ENCODE measurements around the gene MAZ.
A peak's percentile ranks its signal among the peaks of the same experiment; 100 is the strongest.
"Not testable (repeated sequence)": the region's sequence is repeated elsewhere in the genome, so short reads cannot be mapped to it uniquely, and the experiment has no call there.

Gene MAZ

GRCh38 chr16:29765167-29766032 is 40.9 kb upstream of the MAZ start:
- DNase-seq (ENCODE audit: low read depth) = peak; percentile 98
- H3K4me3 ChIP-seq (ENCODE audit: low read depth, low read length) = no peak overlapping the region
- TF ChIP-seq, protein P1, sequence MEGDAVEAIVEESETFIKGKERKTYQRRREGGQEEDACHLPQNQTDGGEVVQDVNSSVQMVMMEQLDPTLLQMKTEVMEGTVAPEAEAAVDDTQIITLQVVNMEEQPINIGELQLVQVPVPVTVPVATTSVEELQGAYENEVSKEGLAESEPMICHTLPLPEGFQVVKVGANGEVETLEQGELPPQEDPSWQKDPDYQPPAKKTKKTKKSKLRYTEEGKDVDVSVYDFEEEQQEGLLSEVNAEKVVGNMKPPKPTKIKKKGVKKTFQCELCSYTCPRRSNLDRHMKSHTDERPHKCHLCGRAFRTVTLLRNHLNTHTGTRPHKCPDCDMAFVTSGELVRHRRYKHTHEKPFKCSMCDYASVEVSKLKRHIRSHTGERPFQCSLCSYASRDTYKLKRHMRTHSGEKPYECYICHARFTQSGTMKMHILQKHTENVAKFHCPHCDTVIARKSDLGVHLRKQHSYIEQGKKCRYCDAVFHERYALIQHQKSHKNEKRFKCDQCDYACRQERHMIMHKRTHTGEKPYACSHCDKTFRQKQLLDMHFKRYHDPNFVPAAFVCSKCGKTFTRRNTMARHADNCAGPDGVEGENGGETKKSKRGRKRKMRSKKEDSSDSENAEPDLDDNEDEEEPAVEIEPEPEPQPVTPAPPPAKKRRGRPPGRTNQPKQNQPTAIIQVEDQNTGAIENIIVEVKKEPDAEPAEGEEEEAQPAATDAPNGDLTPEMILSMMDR (IDR thresholded peaks at IDR 0.05; ENCODE audit: control insufficient read depth, extremely low read depth, insufficient read depth) = no peak

DNA sequence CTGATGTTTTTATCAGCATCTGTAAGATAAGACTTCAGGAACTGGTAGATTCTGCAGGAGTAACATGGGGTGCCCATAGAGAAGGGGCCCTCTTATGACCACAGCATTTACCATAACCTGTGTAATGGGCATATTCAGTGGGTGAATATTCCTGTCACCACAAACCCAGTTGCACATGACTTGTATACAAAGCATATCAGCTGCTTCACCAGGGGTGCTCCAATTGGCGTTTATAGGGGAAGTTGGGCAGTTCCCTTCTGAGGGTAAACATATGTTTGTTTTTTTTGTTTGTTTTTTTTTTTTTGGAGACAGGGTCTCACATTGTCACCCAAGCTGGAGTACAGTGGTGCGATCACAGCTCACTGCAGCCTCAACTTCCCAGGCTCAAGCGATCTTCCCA is 39.8 kb upstream of the MAZ start:
- no peak overlapping the region for H3K4me3 ChIP-seq (ENCODE audit: low read depth, low read length)
- TF ChIP-seq, protein P1 (IDR thresholded peaks at IDR 0.05; ENCODE audit: control insufficient read depth, extremely low read depth, insufficient read depth) = no peak
- no peak for DNase-seq (ENCODE audit: low read depth)

DNA sequence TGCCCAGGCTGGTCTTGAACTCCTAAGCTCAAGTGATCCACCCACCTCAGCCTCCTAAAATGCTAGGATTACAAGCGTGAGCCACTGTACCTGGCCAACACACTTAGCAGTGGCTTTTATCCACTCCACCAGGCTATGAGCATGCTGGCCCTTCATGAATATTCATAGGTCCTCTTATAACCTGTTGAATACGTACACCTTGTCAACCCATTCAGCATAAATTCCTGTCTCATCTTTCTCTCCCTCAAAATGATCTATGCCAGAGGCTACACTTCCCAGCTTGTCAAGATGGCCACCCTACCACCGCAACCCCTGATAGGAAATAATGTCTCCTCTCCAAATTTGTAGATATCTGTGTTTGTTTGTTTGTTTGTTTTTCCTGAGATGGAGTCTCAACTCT is 39.3 kb upstream of the MAZ start:
- H3K4me3 ChIP-seq (ENCODE audit: low read depth, low read length) = no peak overlapping the region
- DNase-seq (ENCODE audit: low read depth) = no peak
- TF ChIP-seq, protein P1 (IDR thresholded peaks at IDR 0.05; ENCODE audit: control insufficient read depth, extremely low read depth, insufficient read depth) = no peak

DNA sequence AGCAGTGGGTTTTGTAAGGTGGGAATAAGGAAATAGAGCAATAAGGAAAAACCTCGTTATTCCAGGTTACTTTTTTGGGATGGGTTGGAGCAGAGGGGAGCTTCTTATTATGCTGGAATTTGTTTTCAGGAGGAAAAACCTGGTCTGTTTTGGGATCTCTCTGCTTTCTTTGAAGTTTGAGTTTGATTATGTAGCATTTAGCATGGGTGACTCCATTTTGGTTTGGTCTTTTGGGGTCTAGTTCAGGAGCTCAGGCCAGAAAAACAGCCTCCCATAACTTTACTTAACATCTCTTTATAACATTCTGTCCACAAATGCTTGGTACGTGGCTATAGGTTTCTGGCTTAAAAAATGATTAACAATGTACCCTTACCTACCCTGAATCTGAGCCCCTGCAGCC is 36.8 kb upstream of the MAZ start:
- TF ChIP-seq, protein P1 (IDR thresholded peaks at IDR 0.05; ENCODE audit: control insufficient read depth, extremely low read depth, insufficient read depth) = no peak
- no peak for DNase-seq (ENCODE audit: low read depth)
- H3K4me3 ChIP-seq (ENCODE audit: low read depth, low read length) = no peak overlapping the region

GRCh38 chr16:29770250-29770929 is 35.9 kb upstream of the MAZ start:
- DNase-seq (ENCODE audit: low read depth) = no peak
- TF ChIP-seq, protein P1 (IDR thresholded peaks at IDR 0.05; ENCODE audit: control insufficient read depth, extremely low read depth, insufficient read depth) = no peak
- no peak overlapping the region for H3K4me3 ChIP-seq (ENCODE audit: low read depth, low read length)

DNA sequence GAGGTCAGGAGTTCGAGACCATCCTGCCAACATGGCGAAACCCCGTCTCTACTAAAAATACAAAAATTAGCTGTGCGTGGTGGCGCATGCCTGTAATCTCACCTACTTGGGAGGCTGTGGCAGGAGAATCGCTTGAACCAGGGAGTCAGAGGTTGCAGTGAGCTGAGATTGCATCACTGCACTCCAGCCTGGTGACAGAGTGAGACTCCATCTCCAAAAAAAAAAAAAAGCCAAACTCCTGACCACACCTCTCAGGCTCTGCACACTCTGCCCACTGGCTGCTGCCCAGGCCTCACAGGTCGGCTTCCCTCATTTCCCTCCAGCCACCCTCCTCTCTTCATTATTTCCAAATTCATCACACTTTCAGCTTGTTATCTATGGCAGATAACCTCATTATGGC is 34.0 kb upstream of the MAZ start:
- DNase-seq (ENCODE audit: low read depth); H3K4me3 ChIP-seq (ENCODE audit: low read depth, low read length): not testable (repeated sequence)

GRCh38 chr16:29774730-29775129 is 31.6 kb upstream of the MAZ start:
- no peak for DNase-seq (ENCODE audit: low read depth)
- TF ChIP-seq, protein P1 (IDR thresholded peaks at IDR 0.05; ENCODE audit: control insufficient read depth, extremely low read depth, insufficient read depth) = no peak
- H3K4me3 ChIP-seq (ENCODE audit: low read depth, low read length) = no peak overlapping the region
